ENCODE results near the gene RNF157.
"Not testable (repeated sequence)": the region's sequence is repeated elsewhere in the genome, so short reads cannot be mapped to it uniquely, and the experiment has no call there.

Gene RNF157

DNA sequence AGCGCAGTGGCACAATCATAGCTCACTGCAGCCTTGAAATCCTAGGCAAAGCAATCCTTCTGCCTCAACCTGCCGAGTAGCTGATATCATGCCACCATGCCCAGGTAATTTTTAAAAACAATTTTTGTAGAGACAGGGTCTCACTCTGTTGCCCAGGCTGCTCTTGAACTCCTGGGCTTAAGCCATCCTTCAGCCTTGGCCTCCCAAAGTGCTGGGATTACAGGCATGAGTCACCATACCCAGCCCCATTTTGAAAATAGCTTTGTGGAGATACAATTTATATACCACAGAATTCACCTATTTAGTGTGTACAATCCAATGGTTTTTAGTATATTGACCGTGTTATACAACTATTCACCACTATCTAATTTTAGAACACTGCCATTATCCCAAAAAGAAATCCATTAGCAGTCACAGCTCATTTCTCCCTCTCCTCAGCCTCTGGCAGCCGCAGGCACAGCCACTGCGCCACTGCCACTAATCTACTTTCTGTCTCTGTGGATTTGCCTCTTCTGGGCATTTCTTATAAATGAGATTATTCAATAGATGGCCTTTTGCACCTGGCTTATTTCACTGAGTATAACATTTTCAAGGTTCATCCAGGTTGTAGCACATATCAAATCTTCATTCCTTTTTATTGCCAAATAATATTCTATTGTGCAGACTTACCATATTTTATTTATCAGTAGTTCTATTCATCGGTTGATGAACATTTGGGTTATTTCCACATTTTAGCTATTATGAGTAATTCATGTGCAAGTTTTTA, 6.5 kb downstream of the RNF157 start:
- no peak for DNase-seq

DNA sequence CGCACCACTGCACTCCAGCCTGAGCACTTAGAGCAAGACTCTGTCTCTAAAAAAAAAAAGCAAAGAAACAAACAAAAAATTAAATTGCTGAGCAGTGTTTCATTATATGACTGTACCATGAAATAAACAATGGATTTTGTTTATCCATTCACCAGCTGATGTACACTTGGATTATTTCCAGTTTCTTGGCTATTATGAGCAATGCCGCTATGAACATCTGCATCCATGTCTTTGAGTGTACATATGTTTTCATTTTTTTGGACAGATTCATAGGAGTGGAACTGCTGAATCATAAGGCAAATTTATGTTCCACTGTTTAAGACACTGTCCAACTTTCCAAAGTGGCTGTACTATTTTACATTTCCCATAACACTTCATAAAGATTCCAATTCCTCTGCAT, 8.0 kb downstream of the RNF157 start:
- DNase-seq, result no peak

DNA sequence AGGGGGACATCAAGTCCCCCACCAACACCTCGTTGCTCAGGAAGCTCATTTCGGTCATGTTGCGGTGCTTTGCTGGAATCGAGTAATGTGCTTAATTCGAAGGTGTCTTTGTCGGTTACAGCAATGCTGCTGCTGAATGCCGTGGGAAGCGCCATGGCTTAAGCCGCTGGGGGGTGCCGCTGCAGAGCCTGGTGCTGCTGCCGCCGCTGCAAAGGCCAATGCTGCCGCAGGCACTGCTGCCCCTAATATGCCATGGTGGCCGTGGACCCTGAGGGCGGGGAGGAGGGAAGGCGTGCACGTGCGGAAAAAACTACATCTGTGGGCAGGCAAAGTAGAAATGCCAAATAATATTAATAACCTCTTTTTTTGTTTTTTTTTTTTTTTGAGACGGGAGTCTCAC, 13.5 kb downstream of the RNF157 start:
- not testable (repeated sequence) for DNase-seq

DNA sequence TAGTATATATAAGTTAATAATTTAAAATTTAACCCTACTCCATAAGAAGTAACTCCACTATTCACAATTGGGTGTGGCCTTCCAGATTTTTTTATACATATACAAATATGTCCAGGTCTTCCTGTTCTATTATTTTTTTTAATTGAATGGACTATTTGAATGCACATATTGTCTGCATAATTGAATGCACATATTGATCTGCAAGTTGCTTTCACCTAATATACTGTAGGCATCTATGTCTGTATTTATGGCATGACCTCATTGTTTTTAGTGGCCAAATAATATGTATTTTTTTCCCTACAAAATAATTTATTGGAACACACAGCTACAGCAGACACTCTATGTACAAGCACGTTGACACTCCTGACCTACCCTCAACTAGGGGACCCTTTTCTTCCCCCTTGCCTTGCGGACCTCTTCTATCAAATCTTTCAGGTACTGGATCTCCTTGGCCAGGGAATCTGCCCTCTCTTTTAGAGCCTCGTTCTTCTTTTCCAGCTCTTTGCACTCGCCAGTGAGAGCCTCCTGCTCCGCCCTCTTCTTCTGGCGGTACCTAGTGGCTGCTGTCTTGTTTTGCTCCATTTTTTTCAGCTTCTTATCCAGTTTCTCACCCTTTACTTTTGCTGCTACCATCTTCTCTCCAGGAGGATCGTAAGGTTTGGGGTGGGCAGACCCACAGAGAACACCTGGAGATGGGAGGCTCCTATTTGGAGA, 14.8 kb downstream of the RNF157 start:
- not testable (repeated sequence) for DNase-seq

DNA sequence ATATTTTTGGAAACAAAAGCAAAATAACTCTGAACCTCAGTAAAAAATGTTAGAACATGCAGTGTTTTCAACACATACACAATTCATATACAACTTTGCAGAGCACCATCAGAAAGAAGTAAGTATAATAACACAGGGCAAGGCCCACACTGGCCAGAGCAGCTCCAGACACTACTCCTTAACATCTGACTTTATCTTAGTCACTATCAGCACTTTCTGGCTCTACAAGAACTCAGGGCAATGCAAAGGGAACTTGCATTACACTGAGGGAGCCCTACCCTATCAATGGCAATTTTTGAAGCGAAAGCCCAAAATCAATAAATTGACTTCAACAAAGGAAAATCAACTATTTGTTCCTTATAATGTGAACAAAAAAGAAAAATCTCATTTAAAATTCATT, 16.5 kb downstream of the RNF157 start:
- no peak for DNase-seq

DNA sequence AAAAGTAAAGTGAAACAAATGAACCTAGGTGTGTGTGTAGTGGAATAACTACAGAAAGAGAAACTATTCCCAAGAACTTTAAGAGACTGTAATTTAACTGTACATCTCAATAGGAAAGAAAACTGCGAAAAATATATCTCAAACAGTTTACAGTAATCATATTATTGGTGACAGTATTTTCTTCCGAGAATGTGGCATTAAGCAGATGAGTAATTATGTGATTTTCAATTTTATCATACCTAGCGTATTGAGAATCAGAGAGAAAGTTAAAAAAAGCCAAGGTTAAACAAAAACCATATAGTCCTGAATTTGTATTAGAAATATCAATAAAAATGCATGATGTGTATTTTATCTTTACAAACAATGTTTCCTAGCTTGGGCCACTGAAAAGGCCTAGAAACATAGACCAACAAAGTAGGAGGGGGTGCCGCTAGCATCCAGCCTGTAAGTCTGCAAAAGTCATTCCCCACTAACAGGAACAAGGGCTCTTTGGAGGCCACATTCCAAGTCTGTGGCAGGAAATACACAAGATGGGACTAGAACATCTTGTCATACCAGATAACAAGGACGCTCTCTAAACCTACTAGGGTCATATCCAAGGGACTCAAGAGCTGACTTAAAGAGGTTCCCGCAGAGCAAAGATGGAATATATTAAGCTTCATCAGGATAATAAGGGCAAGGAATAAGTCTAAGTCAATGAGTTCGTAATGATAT, 20.5 kb downstream of the RNF157 start:
- no peak for DNase-seq

DNA sequence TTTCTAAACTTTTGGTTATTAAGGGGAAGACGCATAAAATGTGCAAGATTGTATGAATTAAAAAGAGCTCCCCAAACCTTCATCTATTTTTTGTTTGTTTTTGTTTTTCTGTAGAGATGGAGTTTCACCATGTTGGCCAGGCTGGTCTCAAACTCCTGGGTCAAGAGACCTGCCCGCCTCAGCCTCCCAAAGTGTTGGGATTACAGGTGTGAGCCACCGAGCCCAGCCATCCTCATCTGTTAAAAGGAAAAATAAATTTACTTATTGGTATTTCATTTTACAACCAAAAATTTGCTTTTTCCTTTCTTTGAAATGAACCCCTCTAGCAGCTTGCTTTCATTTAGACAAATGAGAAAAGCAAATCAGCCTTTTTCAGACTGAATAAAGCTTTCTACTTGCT, 23.2 kb downstream of the RNF157 start:
- no peak for DNase-seq

DNA sequence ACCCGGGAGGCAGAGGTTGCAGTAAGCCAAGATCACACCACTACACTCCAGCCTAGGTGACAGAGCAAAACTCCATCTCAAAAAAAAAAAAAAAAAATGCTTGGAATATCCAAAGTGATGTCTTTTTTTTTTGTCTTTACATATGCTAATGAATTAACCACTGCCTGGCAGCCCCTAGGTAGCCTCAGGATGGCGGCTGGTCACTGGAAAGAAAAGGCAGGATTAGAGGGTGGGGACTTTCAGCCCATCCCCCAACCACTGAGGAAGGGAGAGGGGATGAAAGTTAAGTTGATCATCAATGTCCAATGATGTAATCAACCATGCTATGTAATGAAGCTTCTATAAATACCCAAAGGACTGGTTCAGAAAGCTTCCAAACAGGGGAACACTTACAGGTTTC, 26.8 kb downstream of the RNF157 start:
- DNase-seq, result no peak

DNA sequence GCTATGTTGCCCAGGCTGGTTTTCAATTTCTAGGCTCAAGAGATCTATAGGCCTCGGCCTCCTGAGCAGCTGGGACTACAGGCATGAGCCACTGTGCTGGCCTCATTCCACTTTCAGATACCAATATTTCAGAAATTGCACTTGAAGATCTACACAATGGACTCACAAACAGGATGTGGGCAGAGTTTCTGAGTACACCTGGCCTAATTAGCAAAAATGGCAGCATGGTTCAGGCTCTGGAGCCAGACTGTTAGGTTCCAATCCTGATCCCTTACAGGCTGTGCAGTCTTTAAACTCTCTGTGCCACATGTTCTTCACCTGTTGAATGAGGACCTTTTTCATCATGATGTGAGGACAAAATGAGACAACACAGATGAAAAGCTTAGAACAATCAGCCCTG, 32.2 kb downstream of the RNF157 start:
- DNase-seq, result peak in 1 of 5 donors; percentile 76

DNA sequence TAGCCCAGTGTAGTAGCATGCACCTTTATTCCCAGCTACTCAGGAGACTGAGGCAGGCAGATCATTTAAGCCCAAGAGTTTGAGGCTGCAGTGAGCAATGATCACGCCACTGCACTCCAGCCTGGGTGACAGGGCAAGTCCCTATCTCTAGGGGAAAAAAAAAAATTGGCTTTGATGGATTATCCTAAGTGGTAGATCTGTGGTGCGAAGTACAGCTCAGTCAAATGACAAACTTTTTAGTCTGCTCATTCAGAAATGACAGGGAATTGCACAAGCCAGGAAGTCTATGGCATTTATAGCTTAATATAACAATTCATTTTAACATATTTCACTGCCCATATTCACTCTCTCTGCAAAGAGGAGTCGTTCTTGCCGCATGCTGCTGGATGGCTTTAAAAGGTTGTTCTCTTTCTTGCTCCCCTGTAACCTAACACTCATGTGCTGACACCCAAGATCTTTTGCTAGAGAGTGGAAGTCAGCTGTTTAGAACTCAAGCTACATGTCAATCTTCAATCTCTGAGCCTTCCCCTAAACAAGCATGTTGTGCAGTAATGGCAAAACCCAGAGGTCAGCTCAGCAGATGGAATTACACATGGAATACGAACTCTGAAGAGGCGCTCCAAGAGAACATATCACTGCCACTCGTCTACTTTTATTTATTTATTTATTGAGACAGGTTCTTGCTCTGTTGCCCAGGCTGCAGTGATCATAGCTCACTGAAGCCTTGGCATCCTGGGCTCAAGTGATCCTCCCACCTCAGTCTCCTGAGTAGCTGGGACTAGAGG, 32.8 kb downstream of the RNF157 start:
- no peak for DNase-seq

DNA sequence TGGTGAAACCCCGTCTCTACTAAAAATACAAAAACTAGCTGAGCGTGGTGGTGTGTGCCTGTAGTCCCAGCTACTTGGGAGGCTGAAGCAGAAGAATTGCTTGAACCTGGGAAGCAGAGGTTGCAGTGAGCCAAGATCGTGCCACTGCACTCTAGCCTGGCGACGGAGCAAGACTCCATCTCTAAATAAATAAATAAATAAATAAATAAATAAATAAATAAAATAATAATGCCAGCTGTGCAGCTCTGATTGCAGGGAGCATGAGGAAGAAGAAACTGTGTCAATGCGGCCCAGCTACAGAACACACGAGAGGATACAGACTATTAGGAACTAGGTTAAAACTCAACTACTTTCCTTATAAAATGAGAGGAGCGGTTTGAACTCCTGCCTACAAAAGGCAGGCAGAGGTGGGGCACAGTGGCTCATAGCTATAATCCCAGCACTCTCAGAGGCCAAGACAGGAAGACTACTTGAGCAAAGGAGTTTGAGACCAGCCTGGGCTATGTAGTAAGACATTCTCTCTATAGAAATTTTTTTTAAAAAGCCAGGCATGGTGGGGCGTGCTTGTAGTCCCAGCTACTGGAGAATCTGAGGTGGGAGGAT, 34.6 kb downstream of the RNF157 start:
- not testable (repeated sequence) for DNase-seq

DNA sequence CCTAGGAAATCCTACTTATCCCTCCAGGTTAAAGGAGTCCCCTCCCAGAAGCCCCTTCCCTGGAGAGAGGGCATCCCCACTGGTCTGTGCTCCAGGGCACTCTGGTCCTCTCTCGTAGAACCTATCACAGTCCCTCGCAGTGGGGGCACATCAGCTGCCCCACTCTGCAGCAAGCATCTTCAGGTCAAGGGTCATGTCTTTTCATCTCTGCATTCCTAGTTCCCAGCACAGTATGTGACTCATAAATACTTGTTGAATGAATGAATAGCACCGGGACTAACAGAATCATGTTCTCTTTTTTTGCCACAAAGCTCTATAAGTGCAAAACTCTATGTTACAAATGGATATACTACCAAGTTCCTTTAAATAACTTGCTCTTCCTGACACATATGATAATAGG, 36.0 kb downstream of the RNF157 start:
- DNase-seq, result no peak

DNA sequence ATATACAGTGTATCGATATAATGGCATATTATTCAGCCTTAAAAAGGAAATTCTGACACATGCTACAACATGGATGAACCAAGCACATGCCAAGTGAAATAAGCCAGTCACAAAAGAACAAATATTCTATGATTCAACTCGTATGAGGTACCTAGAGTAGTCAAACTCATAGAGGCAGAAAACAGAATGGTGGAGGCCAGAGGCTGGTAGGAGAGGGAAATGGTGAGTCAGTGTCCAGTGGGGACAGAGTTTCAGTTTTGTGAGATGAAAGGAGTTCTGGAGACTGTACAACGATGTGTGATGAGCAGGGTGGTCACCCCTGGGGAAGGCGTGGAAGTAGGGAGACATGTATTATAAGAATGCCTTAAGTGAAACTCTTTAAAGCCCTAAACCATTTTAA, 39.9 kb downstream of the RNF157 start:
- no peak for DNase-seq

DNA sequence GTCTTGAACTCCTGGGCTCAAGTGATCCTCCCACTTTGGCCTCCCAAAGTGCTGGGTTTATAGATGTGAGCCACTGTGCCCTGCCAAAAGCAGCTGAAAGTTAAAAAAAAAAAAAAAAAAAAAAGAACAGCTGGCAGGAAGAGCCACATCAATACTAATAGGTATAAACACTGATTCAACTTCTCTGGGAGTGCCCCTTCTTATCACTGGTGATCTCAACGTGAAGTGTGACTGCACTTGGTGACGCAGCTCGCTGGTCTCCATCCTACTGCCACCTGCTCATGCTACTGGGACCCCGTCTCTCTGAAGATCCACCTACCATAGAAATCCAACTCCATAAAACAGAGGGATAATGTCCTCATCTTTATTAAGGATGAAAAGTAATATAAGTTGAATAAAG, 40.8 kb downstream of the RNF157 start:
- DNase-seq, result peak; percentile 28 to 84 (median 64)

DNA sequence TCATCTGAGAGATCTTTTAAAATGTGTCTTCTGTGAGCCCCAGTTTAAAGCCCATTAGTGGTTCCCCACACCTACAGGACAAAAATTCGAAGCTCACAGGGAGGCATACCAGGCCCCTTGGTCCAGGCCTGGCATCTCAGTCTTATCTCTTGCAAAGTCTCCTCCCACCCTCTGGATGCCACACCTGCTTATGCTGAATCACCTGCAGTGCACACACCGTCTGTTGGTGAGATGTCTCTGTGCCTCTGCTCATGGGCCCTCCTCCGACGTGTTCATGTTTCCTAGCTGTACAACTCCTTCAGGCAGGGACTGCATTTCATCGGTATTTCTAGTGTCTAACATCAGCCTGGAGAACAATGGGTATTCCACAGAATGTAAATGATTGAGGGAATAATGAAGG, 41.6 kb downstream of the RNF157 start:
- no peak for DNase-seq

DNA sequence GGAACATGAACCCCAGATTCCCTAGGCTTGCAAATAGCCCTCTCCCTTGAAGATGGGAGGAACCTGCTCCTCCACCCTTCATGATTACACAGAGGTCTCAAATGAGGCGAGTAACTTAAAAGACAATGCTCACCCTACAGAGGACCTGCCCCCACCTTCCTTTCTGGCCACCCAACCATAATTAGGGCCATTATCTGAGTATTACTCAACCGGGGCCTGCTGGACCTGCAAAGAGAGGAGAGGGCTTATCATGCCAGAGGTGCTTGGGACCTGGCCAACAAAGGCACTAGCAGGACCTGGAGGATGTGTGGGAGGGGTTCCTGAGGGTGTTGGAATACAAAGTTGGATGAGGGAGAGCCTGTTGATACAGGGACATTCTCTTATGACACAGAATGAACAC, 42.4 kb downstream of the RNF157 start:
- no peak for DNase-seq

DNA sequence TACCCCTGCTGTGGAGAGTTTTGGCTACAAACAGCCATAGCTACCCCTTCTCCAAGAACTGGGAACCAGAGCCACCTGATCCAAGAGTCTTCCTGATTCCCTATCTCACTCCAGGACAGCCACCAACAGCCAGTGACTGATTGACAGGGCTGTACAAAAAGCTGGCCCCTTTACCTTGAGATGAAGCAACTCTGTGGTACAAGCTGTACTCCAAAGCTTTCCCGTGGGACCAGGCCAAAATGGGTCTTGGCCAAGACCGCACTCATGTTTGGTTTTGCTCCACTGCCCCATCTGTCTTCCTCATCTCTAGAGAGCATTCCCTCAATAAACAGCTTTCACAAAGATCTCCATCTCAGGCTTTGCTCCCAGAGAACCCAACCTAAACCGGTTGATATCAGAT, 43.6 kb downstream of the RNF157 start:
- no peak for DNase-seq

DNA sequence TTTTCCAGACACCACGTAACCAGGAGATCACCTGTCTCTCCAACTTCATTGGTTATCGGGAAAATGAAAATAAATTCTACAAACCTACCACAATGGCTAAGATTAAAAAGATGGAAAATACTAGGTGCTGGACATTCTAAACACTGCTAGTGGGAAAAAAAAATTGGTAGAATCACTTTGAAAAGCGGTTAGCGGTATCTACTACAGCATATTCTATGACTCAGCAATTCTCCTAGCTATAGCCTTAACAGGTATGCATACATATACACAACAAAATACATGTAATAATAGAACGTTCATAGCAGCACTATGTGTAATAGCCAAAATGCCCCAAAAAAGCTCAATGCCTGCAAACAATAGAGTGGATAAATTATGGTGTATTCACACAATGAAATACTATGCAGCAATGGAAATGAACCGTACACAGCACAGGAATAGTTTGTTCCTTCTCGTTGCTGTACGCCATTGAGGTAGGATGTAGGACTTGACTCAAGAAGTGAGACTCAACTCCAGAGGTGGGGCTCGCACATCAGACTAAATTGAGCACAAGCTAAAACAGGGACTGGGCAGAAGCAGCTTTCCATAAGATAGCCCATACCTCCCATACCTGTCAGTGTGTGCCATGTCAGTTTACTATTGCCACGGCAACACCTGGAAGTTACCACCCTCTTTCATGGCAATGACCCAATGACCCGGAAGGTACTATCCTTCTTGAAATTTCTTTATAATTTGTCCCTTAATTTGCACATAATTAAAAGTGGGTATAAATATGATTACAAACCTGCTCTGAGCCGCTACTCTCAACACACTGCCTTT, 44.8 kb downstream of the RNF157 start:
- DNase-seq, result no peak

DNA sequence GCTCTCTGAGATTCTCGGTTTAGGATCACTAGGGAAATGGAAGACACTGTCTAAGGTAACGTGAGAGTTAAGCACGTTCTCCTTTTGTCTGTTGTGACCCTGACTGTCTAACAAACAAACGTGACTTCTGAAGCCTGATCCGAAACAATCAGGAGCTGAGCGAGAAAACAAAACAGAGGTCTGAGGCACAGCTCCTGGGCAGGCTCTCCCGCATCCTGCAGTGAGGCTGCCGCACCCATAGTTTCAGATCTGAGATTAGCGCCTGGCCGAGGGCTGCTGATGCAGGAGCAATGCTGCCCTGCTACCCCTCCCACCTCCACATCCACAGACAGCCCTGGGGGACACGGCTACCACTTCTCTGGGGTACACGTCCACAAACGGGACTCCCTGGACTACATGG, 46.7 kb downstream of the RNF157 start:
- DNase-seq, result peak in 1 of 5 donors; percentile 87

DNA sequence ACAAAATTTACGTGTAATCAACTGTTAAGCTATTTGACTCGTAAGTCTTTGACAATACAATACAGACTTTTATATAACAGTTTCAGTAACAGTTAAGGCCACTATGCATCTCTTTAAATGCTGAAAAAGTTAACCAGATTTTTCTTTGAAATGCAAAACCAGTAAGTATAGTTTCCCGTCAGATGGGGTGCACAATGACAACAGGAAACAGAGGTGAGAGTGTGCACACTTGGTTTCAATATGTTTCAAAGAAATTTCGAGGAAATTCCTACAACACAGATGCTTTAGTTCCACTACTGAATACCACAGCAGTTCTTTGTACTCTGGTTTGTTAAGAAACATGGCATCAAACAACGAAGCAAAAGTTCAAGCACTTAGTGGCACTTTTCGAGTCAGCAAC, 48.4 kb downstream of the RNF157 start:
- DNase-seq, result peak in 4 of 5 donors; percentile 33 to 96 (median 37)

DNA sequence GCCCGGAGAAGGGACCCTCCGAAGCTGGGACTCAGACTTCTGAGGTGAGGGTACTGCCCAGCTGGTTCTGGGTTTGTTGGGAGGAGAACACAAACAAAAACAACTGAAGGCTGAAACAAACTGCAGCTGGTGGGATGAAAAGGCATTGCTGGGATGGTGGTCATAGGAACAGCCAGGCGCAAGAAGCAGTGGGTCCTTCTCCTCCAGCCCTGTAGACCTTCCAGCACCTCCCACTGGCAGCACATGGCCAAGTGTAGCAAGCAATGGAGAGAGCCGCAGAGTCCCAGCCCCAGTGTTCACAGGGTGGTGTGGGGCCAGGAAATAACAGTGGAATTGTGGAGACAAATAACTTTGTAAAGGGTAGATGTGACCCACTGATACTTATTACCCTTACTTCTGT, 50.6 kb downstream of the RNF157 start:
- DNase-seq, result no peak

DNA sequence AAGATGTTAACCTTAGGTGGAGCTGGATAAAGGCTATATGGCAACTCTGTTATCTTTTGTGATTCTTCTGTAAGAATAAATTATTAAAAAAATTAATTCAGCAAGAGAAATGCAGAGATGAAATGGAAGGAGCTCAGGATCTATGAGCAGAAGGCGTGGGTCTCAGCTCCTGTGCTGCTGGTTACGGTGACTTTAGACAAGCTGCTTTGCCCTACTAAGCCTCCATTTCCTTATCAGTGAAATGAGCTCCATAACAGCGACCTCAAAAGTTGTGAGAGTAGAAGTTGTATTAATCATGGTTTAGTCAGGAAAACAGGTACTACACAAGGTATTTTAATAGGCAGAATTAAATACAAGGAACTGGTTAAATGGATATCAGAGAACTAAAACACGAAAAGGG, 51.0 kb downstream of the RNF157 start:
- no peak for DNase-seq
